OCI-M2 (cell line): ENCODE data around the gene MYO3B.
"Not testable (repeated sequence)": the region's sequence is repeated elsewhere in the genome, so short reads cannot be mapped to it uniquely, and the experiment has no call there.

ENCODE experiments used
- DNase-seq: peaks from one replicate; lab custom pipeline; 2025; ENCODE audit not compliant: unreplicated experiment; lab: John Stamatoyannopoulos, UW

Gene MYO3B

GRCh38 chr2:170260188-170260587 is 82.2 kb downstream of the MYO3B start:
- no peak for DNase-seq

- DNase-seq = no peak
These were observed 83.6 kb downstream of the MYO3B start for GRCh38 chr2:170261566-170261965.

- DNase-seq = no peak
These were observed 84.4 kb downstream of the MYO3B start for GRCh38 chr2:170262343-170262742.

- no peak for DNase-seq
These were observed 84.9 kb downstream of the MYO3B start for GRCh38 chr2:170262806-170263205.

GRCh38 chr2:170263728-170264521 is 86.0 kb downstream of the MYO3B start:
- peak; percentile 60 for DNase-seq

GRCh38 chr2:170264522-170264860 is 86.5 kb downstream of the MYO3B start:
- no peak for DNase-seq

GRCh38 chr2:170264865-170265264 is 86.9 kb downstream of the MYO3B start:
- DNase-seq = no peak

- DNase-seq = no peak
These were observed 87.4 kb downstream of the MYO3B start for GRCh38 chr2:170265321-170265720.

GRCh38 chr2:170266358-170266757 is 88.4 kb downstream of the MYO3B start:
- no peak for DNase-seq

- DNase-seq = no peak
These were observed 89.1 kb downstream of the MYO3B start for GRCh38 chr2:170267071-170267470.

GRCh38 chr2:170270278-170270864 is 92.4 kb downstream of the MYO3B start:
- no peak for DNase-seq

- no peak for DNase-seq
These were observed 93.4 kb downstream of the MYO3B start for GRCh38 chr2:170271340-170271739.

GRCh38 chr2:170276056-170276455 is 98.1 kb downstream of the MYO3B start:
- DNase-seq = no peak

GRCh38 chr2:170276925-170277629 is 99.1 kb downstream of the MYO3B start:
- no peak for DNase-seq

GRCh38 chr2:170277951-170278350 is 100.0 kb downstream of the MYO3B start:
- DNase-seq = no peak

- DNase-seq = not testable (repeated sequence)
These were observed 101.7 kb downstream of the MYO3B start for GRCh38 chr2:170279615-170280014.

GRCh38 chr2:170282851-170283250 is 104.9 kb downstream of the MYO3B start:
- no peak for DNase-seq

- DNase-seq = no peak
These were observed 106.3 kb downstream of the MYO3B start for GRCh38 chr2:170284205-170284604.

- no peak for DNase-seq
These were observed 110.9 kb downstream of the MYO3B start for GRCh38 chr2:170288859-170289258.

- no peak for DNase-seq
These were observed 113.5 kb downstream of the MYO3B start for GRCh38 chr2:170291474-170291873.

- no peak for DNase-seq
These were observed 114.5 kb downstream of the MYO3B start for GRCh38 chr2:170292415-170292814.

- no peak for DNase-seq
These were observed 119.5 kb downstream of the MYO3B start for GRCh38 chr2:170297496-170297895.
